Tibial nerve (tissue), 4 donors: ENCODE data around the gene PTF1A. TPM values are rescaled to one million over a fixed set of nuclear protein-coding genes. Genes with fewer than 3 reads are reported as not detected.
A peak's percentile ranks its signal among the peaks of the same experiment; 100 is the strongest.

Source experiments
- DNase-seq, 2 donors: peaks; one replicate each; pipeline ENCODE4 v3.0.0-alpha.2; 2019; ENCODE audit warnings: low spot score in 2 of 2
- H3K27ac ChIP-seq, 4 donors: fragments of 200-600 bp; sonication (generic) in 3 of 4; one replicate each; pipeline ENCODE4 v1.5.1; 2017 to 2019; ENCODE audit warnings: mild to moderate bottlenecking in 1 of 4
- H3K27me3 ChIP-seq, 2 donors: fragments of 200-600 bp; sonication (generic) in 1 of 2; one replicate each; pipeline versions ENCODE4 v1.5.1 to v1.6.0; 2017 to 2019
- H3K36me3 ChIP-seq, 3 donors: fragments of 200-600 bp; sonication (generic); one replicate each; pipeline ENCODE4 v1.5.1; 2018 to 2019
- H3K4me1 ChIP-seq, 4 donors: fragments of 200-600 bp; sonication (generic) in 3 of 4; one replicate each; pipeline ENCODE4 v1.5.1; 2017 to 2019
- H3K4me3 ChIP-seq, 4 donors: fragments of 200-600 bp; sonication (generic) in 3 of 4; one replicate each; pipeline ENCODE4 v1.5.1; 2017 to 2019; ENCODE audit warnings: mild to moderate bottlenecking in 1 of 4, moderate library complexity in 1 of 4
- H3K9me3 ChIP-seq, 4 donors: fragments of 200-600 bp; sonication (generic) in 3 of 4; one replicate each; pipeline ENCODE4 v1.5.1; 2017 to 2019
- CTCF ChIP-seq, 5 experiments: fragments of 200-600 bp in 3 of 5; fragments of 450-650 bp in 2 of 5; sonication (generic) in 3 of 5; IDR thresholded peaks; one replicate each; pipeline ENCODE4 v1.5.1; 2016 to 2019; ENCODE audit warnings: antibody characterized with exemption in 5 of 5, mild to moderate bottlenecking in 3 of 5, moderate library complexity in 2 of 5
- EP300 ChIP-seq, 2 donors: sonication (generic); formaldehyde crosslinking; IDR thresholded peaks; one replicate each; pipeline ENCODE4 v1.6.1; 2017; ENCODE audit warnings: antibody characterized with exemption in 2 of 2, mild to moderate bottlenecking in 1 of 2
- POLR2A ChIP-seq, 2 donors: fragments of 450-650 bp; IDR thresholded peaks; one replicate each; pipeline ENCODE4 v1.6.1; 2017; ENCODE audit warnings: antibody characterized with exemption in 2 of 2, mild to moderate bottlenecking in 2 of 2, moderate library complexity in 2 of 2
- WGBS, 2 donors: methylation state at CpG; one replicate each; pipeline ENCODE4 v1.1.5; 2018; 5-methylcytosine and 5-hydroxymethylcytosine counted together
- total RNA-seq, 4 donors: library from RNA; depleted of rRNA; stranded (reverse); fragments of >200 nt; gene quantifications; one replicate each; pipeline ENCODE4 v1.1.0, GENCODE V29; 2016

The PTF1A gene
- total RNA-seq, 4 donors from 2014 or later, result 0.90 TPM; not detected in 3

- Histone ChIP-seq H3K27ac (no peak overlapping the region), H3K9me3 (no peaks in the 10 kb centered on the region), H3K4me3 (no peak overlapping the region), H3K36me3 (no peaks in the 10 kb centered on the region), H3K4me1 (peaks cover 0 to 6% (median 0%) of the 10 kb centered on the region in 4 donors), H3K27me3 (peaks cover 0 to 10% of the 10 kb centered on the region in 2 donors)
- 39% methylated on average over 10 to 12 of the region's 12 CpGs for WGBS, 2 donors
- DNase-seq, result no peak
- TF ChIP-seq EP300 (IDR thresholded peaks at IDR 0.05) (no peak), POLR2A (IDR thresholded peaks at IDR 0.05) (no peak), CTCF (IDR thresholded peaks at IDR 0.05) (no peak)
Observed at GRCh38 chr10:23157691-23158369, 34.3 kb upstream of the PTF1A start.

GRCh38 chr10:23158370-23158769, 33.7 kb upstream of the PTF1A start:
- TF ChIP-seq CTCF (IDR thresholded peaks at IDR 0.05) (peak; percentile 64 to 70 (median 65)), EP300 (IDR thresholded peaks at IDR 0.05) (no peak)
- Histone ChIP-seq H3K36me3 (no peaks in the 10 kb centered on the region), H3K27me3 (peaks cover 0 to 10% of the 10 kb centered on the region in 2 donors), H3K9me3 (no peaks in the 10 kb centered on the region), H3K4me3 (no peak overlapping the region), H3K4me1 (peaks cover 0 to 6% (median 0%) of the 10 kb centered on the region in 4 donors), H3K27ac (no peak overlapping the region)
- WGBS, 2 donors, result 5 to 9% methylated on average over 5 of the region's 5 CpGs
- DNase-seq, result peak in 1 of 2 donors; percentile 47

DNA sequence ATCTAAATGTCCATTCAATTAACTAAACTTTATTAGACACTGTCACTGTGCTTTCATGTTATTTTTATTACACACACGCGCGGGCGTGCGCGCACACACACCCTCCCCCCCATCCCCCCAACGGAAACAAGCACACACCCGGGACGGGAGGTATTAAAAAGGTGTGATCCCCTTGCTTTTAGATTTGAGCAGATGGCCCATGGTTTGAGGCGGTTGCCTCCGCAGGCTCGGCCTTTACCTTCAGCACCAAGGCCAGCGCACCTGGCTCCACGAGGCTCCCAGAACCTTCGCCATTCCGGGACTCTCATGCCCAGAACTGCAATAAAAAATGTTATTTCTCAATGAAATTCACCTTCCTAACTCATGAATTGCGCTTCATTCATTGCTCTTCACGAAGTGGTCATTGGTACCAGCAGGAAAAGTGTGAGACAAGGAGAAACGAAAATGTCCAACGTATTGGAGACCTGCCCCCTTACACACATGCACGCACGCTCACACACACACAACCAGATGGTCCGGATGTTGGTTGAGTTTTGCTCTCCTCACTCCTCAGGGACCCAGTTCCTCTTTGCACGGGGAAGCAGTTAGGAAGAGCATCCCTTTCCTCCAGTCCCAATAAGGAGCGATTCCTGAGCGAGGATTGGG, 20.8 kb upstream of the PTF1A start:
- TF ChIP-seq CTCF (IDR thresholded peaks at IDR 0.05) (no peak), POLR2A (IDR thresholded peaks at IDR 0.05) (no peak), EP300 (IDR thresholded peaks at IDR 0.05) (no peak)
- H3K27me3 ChIP-seq, result peaks cover 0 to 40% of the 10 kb centered on the region in 2 donors

DNA sequence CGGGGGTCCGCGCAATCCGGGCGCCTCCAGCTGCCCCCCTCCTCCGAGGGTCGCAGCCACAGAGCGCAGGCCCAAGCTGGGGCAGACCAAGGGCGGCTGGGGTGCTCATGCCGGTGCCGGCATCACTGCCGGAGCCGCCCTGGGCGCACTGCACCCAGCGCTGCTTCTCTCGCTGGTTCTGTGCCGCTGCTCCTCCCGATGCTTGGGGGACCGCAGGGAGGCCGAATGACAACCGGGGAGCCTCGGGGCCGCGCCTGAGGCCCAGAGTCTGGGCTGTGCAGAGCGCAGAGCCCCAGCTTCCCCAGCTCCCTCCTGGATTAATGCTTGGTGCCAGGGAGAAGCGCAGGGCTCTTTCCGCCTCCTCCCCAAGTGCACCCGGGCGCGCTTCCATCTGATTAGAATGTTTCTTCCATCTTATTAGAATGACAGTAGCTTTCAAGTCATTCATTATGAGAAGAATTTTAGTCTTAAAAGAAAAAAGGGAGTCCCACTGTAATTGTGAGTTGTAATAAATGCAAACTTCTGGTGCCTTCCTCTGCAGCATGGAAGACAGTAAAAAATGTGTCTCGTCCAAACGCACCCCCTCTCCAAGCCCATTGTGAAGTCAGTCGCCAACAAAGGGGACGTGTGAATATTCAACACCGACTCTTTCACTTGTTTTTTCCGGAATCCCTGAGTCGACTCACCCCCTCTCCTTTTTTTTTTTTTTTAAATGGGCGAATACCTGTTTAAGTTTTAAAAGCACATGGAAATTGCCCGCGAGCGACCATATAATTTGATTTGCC, 19.5 kb upstream of the PTF1A start:
- DNase-seq, result no peak
- TF ChIP-seq CTCF (IDR thresholded peaks at IDR 0.05) (no peak), EP300 (IDR thresholded peaks at IDR 0.05) (no peak), POLR2A (IDR thresholded peaks at IDR 0.05) (no peak)
- Histone ChIP-seq H3K9me3 (no peaks in the 10 kb centered on the region), H3K27ac (no peak overlapping the region), H3K27me3 (peaks cover 0 to 40% of the 10 kb centered on the region in 2 donors), H3K36me3 (no peaks in the 10 kb centered on the region), H3K4me1 (peaks cover 0 to 26% (median 2%) of the 10 kb centered on the region in 4 donors), H3K4me3 (no peak overlapping the region)
- WGBS, 2 donors, result 2 to 5% methylated on average over 32 of the region's 41 CpGs

More for the DNA sequence above, 20.8 kb upstream of the PTF1A start:
- 13 to 14% methylated on average over 26 of the region's 26 CpGs for WGBS, 2 donors
- Histone ChIP-seq H3K9me3 (no peaks in the 10 kb centered on the region), H3K4me3 (no peak overlapping the region), H3K4me1 (peaks cover 0 to 26% (median 2%) of the 10 kb centered on the region in 4 donors), H3K36me3 (no peaks in the 10 kb centered on the region), H3K27ac (no peak overlapping the region)
- DNase-seq, result no peak
